Putamen (tissue), 1 donor: Measurements from ENCODE around the gene APH1A.
"Not testable (repeated sequence)": the region's sequence is repeated elsewhere in the genome, so short reads cannot be mapped to it uniquely, and the experiment has no call there.

Experiments used
- DNase-seq: peaks from one replicate; pipeline ENCODE4 v3.0.0-alpha.2; 2016; ENCODE audit warnings: low spot score

Gene APH1A

DNA sequence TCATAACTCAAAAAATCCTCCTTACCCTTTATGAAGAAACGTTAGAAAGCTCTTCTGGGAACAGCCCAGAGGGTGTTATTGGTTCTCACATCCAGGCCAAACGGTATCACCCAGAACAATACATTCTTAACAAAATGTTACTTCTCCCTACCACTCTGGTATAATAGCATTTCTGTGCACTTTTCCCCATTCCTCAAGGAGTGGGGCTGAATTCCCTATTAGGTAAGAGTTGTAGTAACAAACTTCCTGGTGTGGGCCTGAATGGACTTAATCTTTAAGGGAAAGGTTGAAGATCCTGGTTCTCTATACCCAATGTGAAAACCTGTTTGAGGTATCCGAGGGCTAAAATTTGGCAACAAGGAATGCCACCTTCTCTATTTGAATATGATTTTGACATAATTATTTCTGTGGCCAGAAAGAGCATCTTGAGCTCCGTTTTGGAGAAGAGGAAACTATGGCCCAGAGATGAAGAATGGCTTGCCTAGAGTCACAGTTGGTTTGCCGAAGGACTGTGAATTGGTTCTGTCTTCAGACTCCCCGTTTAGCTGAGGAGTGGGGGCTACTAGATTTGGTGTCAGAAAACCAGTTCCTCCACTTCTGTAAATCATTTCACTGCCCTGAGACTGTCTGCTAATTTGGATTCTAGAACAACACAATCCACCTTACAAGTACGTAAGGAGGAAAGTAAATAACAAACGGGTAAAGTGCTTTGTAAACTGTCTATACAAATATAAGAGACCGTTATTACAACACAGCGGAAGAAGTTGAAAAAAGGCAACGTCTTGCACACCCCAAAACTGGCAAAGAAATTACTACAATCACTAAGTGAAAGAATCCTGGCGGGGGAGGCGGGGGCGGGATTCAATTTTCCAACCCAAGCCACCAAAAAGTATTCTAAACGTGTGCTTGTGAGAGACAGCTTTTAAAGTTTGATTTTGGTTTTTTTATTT, 35.2 kb downstream of the APH1A start:
- peak; percentile 34 for DNase-seq

DNA sequence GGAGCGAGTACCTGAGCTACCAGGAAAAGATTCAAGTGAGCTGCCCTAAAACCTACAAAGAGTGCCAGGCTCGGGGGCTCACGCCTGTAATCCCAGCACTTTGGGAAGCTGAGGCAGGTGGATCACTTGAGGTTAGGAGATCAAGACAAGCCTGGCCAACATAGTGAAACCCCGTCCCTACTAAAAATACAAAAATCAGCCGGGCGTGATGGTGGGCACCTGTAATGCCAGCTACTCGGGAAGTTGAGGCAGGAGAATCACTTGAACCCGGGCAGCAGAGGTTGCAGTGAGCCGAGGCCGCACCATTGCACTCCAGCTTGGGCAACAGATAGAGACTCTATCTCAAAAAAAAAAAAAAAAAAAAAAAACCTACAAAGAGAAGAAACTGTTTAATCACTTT, 35.9 kb downstream of the APH1A start:
- DNase-seq: not testable (repeated sequence)

DNA sequence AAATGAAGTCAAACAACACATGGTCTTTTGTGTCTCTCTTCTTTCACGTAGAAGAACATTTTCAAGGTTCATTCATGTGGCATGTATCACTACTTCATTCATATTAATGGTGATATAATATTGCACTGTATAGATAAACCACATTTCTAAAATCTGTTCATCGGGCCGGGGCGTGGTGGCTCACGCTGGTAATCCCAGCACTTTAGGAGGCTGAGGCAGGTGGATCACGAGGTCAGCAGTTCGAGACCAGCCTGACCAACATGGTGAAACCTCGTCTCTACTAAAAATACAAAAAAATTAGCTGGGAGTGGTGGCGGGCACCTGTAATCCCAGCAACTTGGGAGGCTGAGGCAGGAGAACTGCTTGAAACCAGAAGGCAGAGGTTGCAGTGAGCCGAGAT, 40.6 kb downstream of the APH1A start:
- not testable (repeated sequence) for DNase-seq

DNA sequence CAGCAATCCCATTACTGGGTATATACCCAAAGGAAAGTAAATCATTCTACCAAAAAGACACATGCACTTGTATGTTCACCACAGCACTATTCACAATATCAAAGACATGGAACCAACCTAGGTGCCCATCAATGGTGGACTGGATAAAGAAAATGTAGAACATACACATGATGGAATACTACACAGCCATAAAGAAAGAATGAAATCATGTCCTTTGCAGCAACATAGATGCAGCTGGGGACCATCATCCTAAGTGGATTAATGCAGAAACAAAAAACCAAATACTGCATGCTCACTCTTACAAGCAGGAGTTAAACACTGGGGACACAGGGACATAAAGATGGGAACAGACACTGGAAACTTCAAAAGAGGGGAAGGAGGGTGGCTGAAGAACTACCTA, 41.6 kb downstream of the APH1A start:
- DNase-seq: no peak

DNA sequence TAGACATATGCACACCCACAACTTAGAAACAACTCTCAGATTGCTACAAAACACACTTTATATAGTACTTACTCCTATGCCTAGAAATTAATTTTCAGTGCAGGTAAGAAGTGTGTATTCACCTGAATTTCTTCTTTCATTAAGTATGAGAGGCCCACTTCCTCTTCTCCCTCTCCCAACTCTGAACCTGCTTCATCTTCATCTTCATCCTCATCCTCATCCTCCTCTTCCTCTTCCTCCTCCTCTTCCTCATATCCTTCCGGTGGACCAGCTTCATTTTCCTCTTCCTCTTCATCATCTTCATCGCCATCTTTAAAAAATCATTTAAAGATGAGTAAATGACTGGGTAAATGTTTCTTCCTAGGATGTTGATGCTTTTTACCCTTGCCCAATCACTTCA, 42.3 kb downstream of the APH1A start:
- DNase-seq: no peak

DNA sequence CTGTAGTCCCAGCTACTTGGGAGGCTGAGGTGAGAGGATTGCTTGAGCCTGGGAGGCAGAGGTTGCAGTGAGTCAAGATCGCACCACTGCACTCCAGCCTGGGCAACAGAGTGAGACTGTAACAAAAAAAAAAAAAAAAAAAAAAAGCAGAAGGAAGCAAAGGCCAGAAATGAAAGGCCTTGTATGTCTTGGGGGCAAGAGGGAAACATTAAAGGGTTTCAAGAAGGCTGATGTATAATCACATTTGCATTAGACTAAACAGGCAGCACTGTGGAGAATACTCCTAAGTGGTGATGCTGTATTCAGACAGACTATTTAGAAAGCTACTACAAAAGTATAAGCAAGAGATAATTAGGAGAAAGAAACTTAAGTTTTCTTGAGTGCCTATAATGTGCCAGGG, 43.3 kb downstream of the APH1A start:
- DNase-seq: no peak

DNA sequence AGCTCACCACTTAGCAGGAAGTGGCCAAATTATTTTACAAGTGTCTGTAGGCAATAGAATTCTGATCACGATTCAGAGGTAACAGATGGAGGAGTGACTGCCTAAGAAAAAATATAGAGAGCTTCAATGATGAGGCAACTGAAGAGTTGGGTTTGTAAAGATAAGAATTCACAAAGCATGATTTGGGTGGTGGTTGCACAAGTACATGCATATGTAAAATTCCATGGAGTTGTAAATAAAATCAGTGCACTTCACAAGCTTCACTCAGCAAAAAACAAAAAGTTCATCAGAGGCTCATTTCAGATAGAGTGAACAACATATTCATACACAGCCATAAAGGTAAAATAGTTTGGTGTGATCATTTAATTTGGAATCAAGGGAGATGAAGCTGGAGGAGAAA, 43.8 kb downstream of the APH1A start:
- no peak for DNase-seq

DNA sequence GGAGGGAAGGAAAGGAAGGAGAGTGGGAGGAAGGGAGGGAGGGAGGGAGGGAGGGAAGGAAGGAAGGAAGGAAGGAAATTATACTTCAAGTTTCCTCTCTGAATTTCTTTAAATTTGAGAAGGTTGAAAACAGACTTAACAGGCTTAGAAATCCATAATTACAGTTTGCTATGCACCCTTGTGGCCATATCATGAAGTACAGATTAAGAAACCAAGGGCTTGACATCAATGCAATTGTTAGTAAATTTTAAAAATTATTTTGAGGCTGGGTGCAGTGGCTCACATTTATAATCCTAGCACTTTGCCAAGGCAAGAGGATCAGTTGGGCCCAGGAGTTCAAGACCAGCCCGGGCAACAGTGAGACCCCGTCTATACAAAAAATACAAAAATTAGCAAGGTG, 47.3 kb downstream of the APH1A start:
- no peak for DNase-seq

DNA sequence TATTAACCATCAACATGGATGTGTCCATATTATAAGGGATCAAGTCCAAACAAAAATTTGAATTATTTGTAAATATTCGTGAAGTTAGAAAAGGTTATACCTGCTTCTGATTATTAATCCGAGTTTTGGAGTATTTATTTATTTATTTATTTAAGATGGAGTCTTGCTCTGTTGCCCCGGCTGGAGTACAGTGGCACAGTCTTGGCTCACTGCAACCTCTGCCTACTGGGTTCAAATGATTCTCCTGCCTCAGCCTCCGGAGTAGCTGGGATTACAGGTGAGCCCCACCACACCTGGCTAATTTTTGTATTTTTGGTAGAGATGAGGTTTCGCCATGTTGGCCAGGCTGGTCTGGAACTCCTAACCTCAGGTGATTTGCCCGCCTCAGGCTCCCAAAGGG, 53.0 kb downstream of the APH1A start:
- not testable (repeated sequence) for DNase-seq
